ENCODE measurements around the gene CNPY3.
"Not testable (repeated sequence)": the region's sequence is repeated elsewhere in the genome, so short reads cannot be mapped to it uniquely, and the experiment has no call there.

GRCh38 chr6:42902429-42903263, 26.6 kb upstream of the CNPY3 start:
- not testable (repeated sequence) for TF ChIP-seq EZH2 (IDR thresholded peaks at IDR 0.05; ENCODE audit: borderline replicate concordance); CTCF (IDR thresholded peaks at IDR 0.05; ENCODE audit: poor library complexity); EZH2phosphoT487 (IDR thresholded peaks at IDR 0.05; ENCODE audit: low read depth, severe bottlenecking, unreplicated experiment)

All from hepatocyte (in vitro differentiated cells).